Tibial artery (tissue), 4 donors: ENCODE data around the gene FASN.

Experiments
- DNase-seq, 2 donors: peaks; one replicate each; pipeline ENCODE4 v3.0.0-alpha.2; 2019
- H3K27ac ChIP-seq, 2 donors: fragments of 200-600 bp; sonication (generic) in 1 of 2; 1 replicate in 1 of 2; 2 replicates in 1 of 2; pipeline ENCODE4 v1.5.1; 2018 to 2019; ENCODE audit warnings: mild to moderate bottlenecking in 1 of 2
- H3K27me3 ChIP-seq, 2 donors: fragments of 200-600 bp; sonication (generic) in 1 of 2; one replicate each; pipeline versions ENCODE4 v1.5.1 to v1.6.0; 2016 to 2019
- H3K36me3 ChIP-seq, 3 donors: fragments of 200-600 bp; sonication (generic) in 2 of 3; one replicate each; pipeline ENCODE4 v1.5.1; 2016 to 2019; ENCODE audit warnings: mild to moderate bottlenecking in 2 of 3
- H3K4me1 ChIP-seq, 4 donors: fragments of 200-600 bp; sonication (generic) in 2 of 4; 1 replicate in 3 of 4; 2 replicates in 1 of 4; pipeline ENCODE4 v1.5.1; 2016 to 2019
- H3K4me3 ChIP-seq, 2 donors: fragments of 200-600 bp; sonication (generic) in 1 of 2; 1 replicate in 1 of 2; 2 replicates in 1 of 2; pipeline ENCODE4 v1.5.1; 2018 to 2019; ENCODE audit warnings: mild to moderate bottlenecking in 2 of 2
- H3K9me3 ChIP-seq, 3 donors: fragments of 200-600 bp; sonication (generic) in 1 of 3; one replicate each; pipeline ENCODE4 v1.5.1; 2016 to 2019
- CTCF ChIP-seq, 2 experiments: fragments of 200-600 bp in 1 of 2; fragments of 450-650 bp in 1 of 2; IDR thresholded peaks; one replicate each; pipeline ENCODE4 v1.5.1; 2017 to 2019; ENCODE audit warnings: antibody characterized with exemption in 2 of 2, mild to moderate bottlenecking in 1 of 2, moderate library complexity in 1 of 2
- intact Hi-C: fragments of 100-400 bp; cut with DNase I; formaldehyde crosslinking; loops from one replicate; pipeline ENCODE4 v1.15.0; 2023; ENCODE audit warnings: low total_unique reads

Gene FASN

GRCh38 chr17:82081546-82081945 is 16.5 kb downstream of the FASN start:
- Histone ChIP-seq H3K9me3 (no peaks in the 10 kb centered on the region), H3K27me3 (no peaks in the 10 kb centered on the region), H3K36me3 (peaks cover 66 to 88% (median 84%) of the 10 kb centered on the region in 3 donors), H3K4me3 (no peak overlapping the region), H3K4me1 (no peaks in the 10 kb centered on the region), H3K27ac (no peak overlapping the region)
- intact Hi-C loops: no loop called here
- TF ChIP-seq CTCF (IDR thresholded peaks at IDR 0.05): no peak
- no peak for DNase-seq

GRCh38 chr17:82080789-82081464 is 17.1 kb downstream of the FASN start:
- intact Hi-C loops: no loop called here
- peaks cover 60 to 82% (median 78%) of the 10 kb centered on the region in 3 donors for H3K36me3 ChIP-seq

GRCh38 chr17:82080048-82080788 is 17.8 kb downstream of the FASN start:
- no peak overlapping the region for H3K4me3 ChIP-seq
- H3K27ac ChIP-seq: no peak overlapping the region
- H3K9me3 ChIP-seq: no peaks in the 10 kb centered on the region
- no peak for TF ChIP-seq CTCF (IDR thresholded peaks at IDR 0.05)
- intact Hi-C loops: no loop called here
- no peak for DNase-seq
- no peaks in the 10 kb centered on the region for H3K4me1 ChIP-seq
- no peaks in the 10 kb centered on the region for H3K27me3 ChIP-seq
- H3K36me3 ChIP-seq: peaks cover 53 to 74% (median 71%) of the 10 kb centered on the region in 3 donors

More at GRCh38 chr17:82080789-82081464, 17.1 kb downstream of the FASN start:
- H3K9me3 ChIP-seq: no peaks in the 10 kb centered on the region
- H3K27ac ChIP-seq: no peak overlapping the region
- DNase-seq: no peak
- H3K4me1 ChIP-seq: no peaks in the 10 kb centered on the region
- H3K27me3 ChIP-seq: no peaks in the 10 kb centered on the region
- no peak for TF ChIP-seq CTCF (IDR thresholded peaks at IDR 0.05)
- no peak overlapping the region for H3K4me3 ChIP-seq

- Histone ChIP-seq H3K27ac (no peak overlapping the region), H3K9me3 (no peaks in the 10 kb centered on the region), H3K4me3 (no peak overlapping the region), H3K27me3 (no peaks in the 10 kb centered on the region), H3K36me3 (peaks cover 43 to 64% (median 60%) of the 10 kb centered on the region in 3 donors), H3K4me1 (no peaks in the 10 kb centered on the region)
- no peak for DNase-seq
- intact Hi-C loops: no loop called here
- TF ChIP-seq CTCF (IDR thresholded peaks at IDR 0.05): no peak
These were observed 18.9 kb downstream of the FASN start for GRCh38 chr17:82079001-82079677.

GRCh38 chr17:82078433-82078832 is 19.6 kb downstream of the FASN start:
- H3K27me3 ChIP-seq: no peaks in the 10 kb centered on the region
- no peaks in the 10 kb centered on the region for H3K9me3 ChIP-seq
- H3K4me1 ChIP-seq: no peaks in the 10 kb centered on the region
- TF ChIP-seq CTCF (IDR thresholded peaks at IDR 0.05): no peak
- H3K27ac ChIP-seq: no peak overlapping the region
- no peak for DNase-seq
- no peak overlapping the region for H3K4me3 ChIP-seq
- intact Hi-C loops: no loop called here
- peaks cover 36 to 57% (median 53%) of the 10 kb centered on the region in 3 donors for H3K36me3 ChIP-seq
